MCF 10A (cell line): ENCODE results near the gene KLHDC10. TPM values are rescaled to one million over a fixed set of nuclear protein-coding genes. Genes with fewer than 3 reads are reported as not detected.

Experiments
- BruUV-seq: library from RNA; stranded (reverse); fragments of 400-500 nt; replicated peaks from 2 replicates; lab custom pipeline; 2021; lab: Mats Ljungman, UMichigan
- CTCF ChIA-PET: fragments of 300-600 bp; sonication (Branson Sonifier 250); formaldehyde crosslinking; extraction: SDS; loops from one replicate; lab custom pipeline; 2021; ENCODE audit warnings: antibody characterized with exemption, inconsistent platforms; lab: Yijun Ruan, JAX
- POLR2A ChIA-PET: fragments of 300-600, 350-650 bp; sonication (Branson Sonifier 250); formaldehyde crosslinking; extraction: SDS; loops from one replicate; lab custom pipeline; 2020; ENCODE audit warnings: antibody characterized with exemption, inconsistent platforms; lab: Yijun Ruan, JAX
- DNase-seq: peaks from one replicate; pipeline ENCODE4 v3.0.0-alpha.2; 2018; ENCODE audit not compliant: unreplicated experiment
- H3K27ac Mint-ChIP-seq: one replicate; pipeline ENCODE4 v1.8.0; 2022; ENCODE audit warnings: mild to moderate bottlenecking, low read depth, mixed read lengths; ENCODE audit not compliant: unreplicated experiment
- H3K27me3 Mint-ChIP-seq: one replicate; pipeline ENCODE4 v1.8.0; 2022; ENCODE audit warnings: mixed read lengths; ENCODE audit not compliant: insufficient read depth, unreplicated experiment
- H3K36me3 Mint-ChIP-seq: one replicate; pipeline ENCODE4 v1.8.0; 2022; ENCODE audit warnings: mild to moderate bottlenecking, moderate library complexity, mixed read lengths; ENCODE audit not compliant: insufficient read depth, unreplicated experiment
- H3K4me1 Mint-ChIP-seq: one replicate; pipeline ENCODE4 v1.8.0; 2022; ENCODE audit warnings: mixed read lengths; ENCODE audit not compliant: insufficient read depth, unreplicated experiment
- H3K4me3 Mint-ChIP-seq: one replicate; pipeline ENCODE4 v1.8.0; 2022; ENCODE audit warnings: mild to moderate bottlenecking, moderate library complexity, mixed read lengths; ENCODE audit not compliant: unreplicated experiment
- H3K9me3 Mint-ChIP-seq: one replicate; pipeline ENCODE4 v1.8.0; 2022; ENCODE audit warnings: mixed read lengths; ENCODE audit not compliant: unreplicated experiment
- intact Hi-C: fragments of 100-400 bp; cut with micrococcal nuclease; formaldehyde crosslinking; loops from 2 replicates; pipeline ENCODE4 v1.14.1; 2022
- total RNA-seq: library from RNA; stranded (reverse); gene quantifications from 2 replicates; pipeline ENCODE4 v1.2.3, GENCODE V29; 2022
- TF ChIP-seq, protein P1 (sequence below): fragments of 200-600 bp; IDR thresholded peaks from one replicate; pipeline ENCODE4 v1.8.0; 2022; ENCODE audit warnings: antibody characterized with exemption, mild to moderate bottlenecking; ENCODE audit not compliant: unreplicated experiment

Gene KLHDC10
- total RNA-seq, 1 experiment from 2014 or later: 25.8 TPM

DNA sequence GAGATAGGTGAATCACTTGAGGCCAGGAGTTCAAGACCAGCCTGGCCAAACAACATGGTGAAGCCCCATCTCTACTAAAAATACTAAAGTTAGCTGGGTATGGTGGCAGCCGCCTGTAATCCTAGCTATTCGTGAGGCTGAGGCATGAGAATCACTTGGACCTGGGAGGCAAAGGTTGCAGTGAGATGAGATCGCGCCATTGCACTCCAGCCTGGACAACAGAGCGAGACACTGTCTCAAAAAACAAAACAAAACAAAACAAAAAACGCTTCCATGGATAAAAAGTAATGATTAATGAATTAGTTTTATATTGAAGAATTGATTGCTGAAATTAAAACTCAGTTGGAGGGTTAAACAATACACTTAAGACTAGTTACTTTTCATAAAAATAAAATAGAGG is 32.3 kb downstream of the KLHDC10 start:
- DNase-seq: no peak
- POLR2A ChIA-PET: interaction anchor here (0.9 kb wide), 1 partner anchor 114 kb away, joined by 3 read pairs; no protein-coding TSS in a partner anchor
- Mint-ChIP-seq H3K36me3 (peaks cover 6% of the 10 kb centered on the region), H3K27me3 (no peaks in the 10 kb centered on the region), H3K4me1 (no peaks in the 10 kb centered on the region), H3K27ac (no peak overlapping the region), H3K4me3 (no peak overlapping the region), H3K9me3 (no peaks in the 10 kb centered on the region)
- BruUV-seq: no TSS peak
- TF ChIP-seq, protein P1, sequence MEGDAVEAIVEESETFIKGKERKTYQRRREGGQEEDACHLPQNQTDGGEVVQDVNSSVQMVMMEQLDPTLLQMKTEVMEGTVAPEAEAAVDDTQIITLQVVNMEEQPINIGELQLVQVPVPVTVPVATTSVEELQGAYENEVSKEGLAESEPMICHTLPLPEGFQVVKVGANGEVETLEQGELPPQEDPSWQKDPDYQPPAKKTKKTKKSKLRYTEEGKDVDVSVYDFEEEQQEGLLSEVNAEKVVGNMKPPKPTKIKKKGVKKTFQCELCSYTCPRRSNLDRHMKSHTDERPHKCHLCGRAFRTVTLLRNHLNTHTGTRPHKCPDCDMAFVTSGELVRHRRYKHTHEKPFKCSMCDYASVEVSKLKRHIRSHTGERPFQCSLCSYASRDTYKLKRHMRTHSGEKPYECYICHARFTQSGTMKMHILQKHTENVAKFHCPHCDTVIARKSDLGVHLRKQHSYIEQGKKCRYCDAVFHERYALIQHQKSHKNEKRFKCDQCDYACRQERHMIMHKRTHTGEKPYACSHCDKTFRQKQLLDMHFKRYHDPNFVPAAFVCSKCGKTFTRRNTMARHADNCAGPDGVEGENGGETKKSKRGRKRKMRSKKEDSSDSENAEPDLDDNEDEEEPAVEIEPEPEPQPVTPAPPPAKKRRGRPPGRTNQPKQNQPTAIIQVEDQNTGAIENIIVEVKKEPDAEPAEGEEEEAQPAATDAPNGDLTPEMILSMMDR: no peak
- CTCF ChIA-PET: interaction anchor here (0.8 kb wide), 1 partner anchor 31 kb away, joined by 4 read pairs; no protein-coding TSS in a partner anchor
- intact Hi-C loops: no loop called here

- Mint-ChIP-seq H3K36me3 (no peaks in the 10 kb centered on the region), H3K27ac (no peak overlapping the region), H3K27me3 (no peaks in the 10 kb centered on the region), H3K9me3 (peaks cover 6% of the 10 kb centered on the region), H3K4me1 (no peaks in the 10 kb centered on the region), H3K4me3 (no peak overlapping the region)
- no peak for DNase-seq
- no TSS peak for BruUV-seq
- intact Hi-C loops: no loop called here
- TF ChIP-seq, protein P1: no peak
- CTCF ChIA-PET: interaction anchor here (0.6 kb wide), 2 partner anchors 73 to 899 kb away, joined by 3 to 4 read pairs; no protein-coding TSS in a partner anchor
- POLR2A ChIA-PET: interaction anchor here (0.9 kb wide), 1 partner anchor 10 kb away, joined by 3 read pairs; no protein-coding TSS in a partner anchor
Measured at GRCh38 chr7:130107949-130108674, 37.8 kb downstream of the KLHDC10 start.

- intact Hi-C loops: no loop called here
- POLR2A ChIA-PET: interaction anchor here (0.9 kb wide), 1 partner anchor 9 kb away, joined by 3 read pairs; no protein-coding TSS in a partner anchor
- CTCF ChIA-PET: interaction anchor here (0.6 kb wide), 2 partner anchors 73 to 898 kb away, joined by 3 to 4 read pairs; no protein-coding TSS in a partner anchor
- H3K36me3 Mint-ChIP-seq: no peaks in the 10 kb centered on the region
- BruUV-seq: no TSS peak
- H3K9me3 Mint-ChIP-seq: peaks cover 6% of the 10 kb centered on the region
- H3K27me3 Mint-ChIP-seq: no peaks in the 10 kb centered on the region
- no peak overlapping the region for H3K27ac Mint-ChIP-seq
- DNase-seq: no peak
- TF ChIP-seq, protein P1: no peak
- H3K4me1 Mint-ChIP-seq: no peaks in the 10 kb centered on the region
- H3K4me3 Mint-ChIP-seq: no peak overlapping the region
Measured at GRCh38 chr7:130108809-130109208, 38.5 kb downstream of the KLHDC10 start.

GRCh38 chr7:130112093-130112492 is 41.8 kb downstream of the KLHDC10 start:
- TF ChIP-seq, protein P1: no peak
- no peak overlapping the region for H3K4me3 Mint-ChIP-seq
- no peaks in the 10 kb centered on the region for H3K27me3 Mint-ChIP-seq
- CTCF ChIA-PET: interaction anchor here (0.7 kb wide), 1 partner anchor 8 kb away, joined by 5 read pairs; no protein-coding TSS in a partner anchor
- no peaks in the 10 kb centered on the region for H3K4me1 Mint-ChIP-seq
- H3K36me3 Mint-ChIP-seq: no peaks in the 10 kb centered on the region
- no peak for DNase-seq
- H3K9me3 Mint-ChIP-seq: peaks cover 6% of the 10 kb centered on the region
- no peak overlapping the region for H3K27ac Mint-ChIP-seq
- intact Hi-C loops: no loop called here
- no TSS peak for BruUV-seq
- POLR2A ChIA-PET: no interaction called here
